Measurements from ENCODE around the gene SECISBP2L. TPM values are rescaled to one million over a fixed set of nuclear protein-coding genes. Genes with fewer than 3 reads are reported as not detected.

The SECISBP2L gene
- total and polyA plus RNA-seq, 2 donors (not counting 1 experiment from before 2014, with no cell fraction given): 13.0 to 121 TPM

GRCh38 chr15:48940508-48940907 is 105.7 kb downstream of the SECISBP2L start:
- no peak for ATAC-seq (ENCODE audit: low read depth)
- H3K4me2 ChIP-seq (replicated peaks; ENCODE audit: low read depth, low read length, poor library complexity, severe bottlenecking): no peak overlapping the region
- H3K27ac ChIP-seq (ENCODE audit: low read length in 2 of 2): no peak overlapping the region
- Mint-ChIP-seq H3K27me3 (peaks cover 31% of the 10 kb centered on the region), H3K4me1 (no peaks in the 10 kb centered on the region), H3K9me3 (ENCODE audit: insufficient read depth) (no peaks in the 10 kb centered on the region), H3K4me3 (no peak overlapping the region), H3K27ac (no peak overlapping the region)
- no peak overlapping the region for H3K4me3 ChIP-seq (ENCODE audit: control extremely low read depth in 1 of 5, extremely low read depth in 1 of 5, insufficient read depth in 1 of 5, low read depth in 2 of 5, low read length in 4 of 5)
- 73% methylated on average over 4 of the region's 6 CpGs for WGBS (ENCODE audit: insufficient coverage)
- no peak for DNase-seq
- CTCF ChIA-PET: no interaction called here
- H3K9ac ChIP-seq (ENCODE audit: low read length): no peak overlapping the region
- no peaks in the 10 kb centered on the region for H3K36me3 ChIP-seq (replicated peaks in 1 of 2; ENCODE audit: control extremely low read depth in 1 of 2, control insufficient read depth in 1 of 2, extremely low read depth in 1 of 2, insufficient read depth in 2 of 2, low read length in 1 of 2)
- H4K20me1 ChIP-seq (ENCODE audit: control insufficient read depth, insufficient read depth, low read length, poor library complexity, severe bottlenecking): no peaks in the 10 kb centered on the region
- H3K27me3 ChIP-seq (replicated peaks in 1 of 4; ENCODE audit: control extremely low read depth in 1 of 4, control insufficient read depth in 3 of 4, insufficient read depth in 4 of 4, low read length in 3 of 4): peaks cover 0 to 4% (median 0%) of the 10 kb centered on the region in 4 experiments
- TF ChIP-seq EZH2 (IDR thresholded peaks at IDR 0.05; ENCODE audit: borderline replicate concordance, insufficient read depth, low read depth, low read length, poor library complexity, severe bottlenecking): no peak
- TF ChIP-seq CTCF (IDR thresholded peaks at IDR 0.05): no peak
- no peaks in the 10 kb centered on the region for H3K79me2 ChIP-seq (ENCODE audit: control insufficient read depth, insufficient read depth, low read length)
- no peaks in the 10 kb centered on the region for H3K4me1 ChIP-seq (ENCODE audit: control insufficient read depth in 2 of 2, insufficient read depth in 2 of 2, low read length in 2 of 2)
- H2AFZ ChIP-seq (ENCODE audit: insufficient read depth, low read depth, low read length, poor library complexity, severe bottlenecking): no peak overlapping the region
- POLR2A ChIA-PET: no interaction called here
- H3K9me3 ChIP-seq (ENCODE audit: control extremely low read depth in 1 of 3, control insufficient read depth in 2 of 3, insufficient read depth in 1 of 3, low read length in 2 of 3): no peaks in the 10 kb centered on the region
- intact Hi-C loops (cut with micrococcal nuclease): no loop called here

- Histone ChIP-seq H3K9ac (ENCODE audit: low read length) (no peak overlapping the region), H3K9me3 (ENCODE audit: control extremely low read depth in 1 of 3, control insufficient read depth in 2 of 3, insufficient read depth in 1 of 3, low read length in 2 of 3) (no peaks in the 10 kb centered on the region), H4K20me1 (ENCODE audit: control insufficient read depth, insufficient read depth, low read length, poor library complexity, severe bottlenecking) (no peaks in the 10 kb centered on the region), H3K4me1 (ENCODE audit: control insufficient read depth in 2 of 2, insufficient read depth in 2 of 2, low read length in 2 of 2) (no peaks in the 10 kb centered on the region), H2AFZ (ENCODE audit: insufficient read depth, low read depth, low read length, poor library complexity, severe bottlenecking) (no peak overlapping the region), H3K27me3 (replicated peaks in 1 of 4; ENCODE audit: control extremely low read depth in 1 of 4, control insufficient read depth in 3 of 4, insufficient read depth in 4 of 4, low read length in 3 of 4) (peaks cover 0 to 4% (median 0%) of the 10 kb centered on the region in 4 experiments), H3K79me2 (ENCODE audit: control insufficient read depth, insufficient read depth, low read length) (no peaks in the 10 kb centered on the region), H3K27ac (ENCODE audit: low read length in 2 of 2) (no peak overlapping the region), H3K4me3 (ENCODE audit: control extremely low read depth in 1 of 5, extremely low read depth in 1 of 5, insufficient read depth in 1 of 5, low read depth in 2 of 5, low read length in 4 of 5) (no peak overlapping the region), H3K36me3 (replicated peaks in 1 of 2; ENCODE audit: control extremely low read depth in 1 of 2, control insufficient read depth in 1 of 2, extremely low read depth in 1 of 2, insufficient read depth in 2 of 2, low read length in 1 of 2) (no peaks in the 10 kb centered on the region), H3K4me2 (replicated peaks; ENCODE audit: low read depth, low read length, poor library complexity, severe bottlenecking) (no peak overlapping the region)
- Mint-ChIP-seq H3K27me3 (peaks cover 31% of the 10 kb centered on the region), H3K27ac (no peak overlapping the region), H3K4me1 (no peaks in the 10 kb centered on the region), H3K9me3 (ENCODE audit: insufficient read depth) (no peaks in the 10 kb centered on the region), H3K4me3 (no peak overlapping the region)
- CTCF ChIA-PET: interaction anchor here (0.6 kb wide), 1 partner anchor 35 kb away, joined by 3 read pairs; no protein-coding TSS in a partner anchor
- POLR2A ChIA-PET: no interaction called here
- no peak for TF ChIP-seq CTCF (IDR thresholded peaks at IDR 0.05)
- TF ChIP-seq EZH2 (IDR thresholded peaks at IDR 0.05; ENCODE audit: borderline replicate concordance, insufficient read depth, low read depth, low read length, poor library complexity, severe bottlenecking): no peak
- 100% methylated on average over 2 of the region's 4 CpGs for WGBS (ENCODE audit: insufficient coverage)
- ATAC-seq (ENCODE audit: low read depth) (no peak), DNase-seq (no peak)
- intact Hi-C loops (cut with micrococcal nuclease): no loop called here
These were observed 106.6 kb downstream of the SECISBP2L start for GRCh38 chr15:48939648-48940047.

Small RNA genes within 50 kb of the gene (small RNA-seq; reads per million reads assigned to genes)
- gene RF00019 (ENCODE audit: insufficient read length, low read depth, low replicate concordance): not detected

Other genes starting within 250 kb of the SECISBP2L start
- 18.0 and 18.1 TPM in 2 replicates for gene CEP152, start 235.4 kb downstream of the SECISBP2L start, total RNA-seq
- 1.3 and 1.5 TPM in 2 replicates for gene CEP152, start 235.4 kb downstream of the SECISBP2L start, polyA plus RNA-seq
- gene EID1, start 168.3 kb downstream of the SECISBP2L start, total RNA-seq: 56.5 and 62.7 TPM in 2 replicates
- gene EID1, start 168.3 kb downstream of the SECISBP2L start, polyA plus RNA-seq: 30.2 and 34.6 TPM in 2 replicates
- 0.69 and 0.75 TPM in 2 replicates for gene SHC4, start 82.5 kb downstream of the SECISBP2L start, total RNA-seq
- 0.04 TPM in 2 replicates for gene SHC4, start 82.5 kb downstream of the SECISBP2L start, polyA plus RNA-seq
- 44.5 and 47.8 TPM in 2 replicates for gene COPS2, start 109.2 kb upstream of the SECISBP2L start, total RNA-seq
- 13.8 and 24.4 TPM in 2 replicates for gene COPS2, start 109.2 kb upstream of the SECISBP2L start, polyA plus RNA-seq
- 23.1 and 24.8 TPM in 2 replicates for gene GALK2, start 123.8 kb upstream of the SECISBP2L start, total RNA-seq
- gene GALK2, start 123.8 kb upstream of the SECISBP2L start, polyA plus RNA-seq: 8.7 and 11.2 TPM in 2 replicates